SK-N-DZ (cell line): ENCODE measurements around the gene CGNL1.

ENCODE experiments used
- DNase-seq: peaks from one replicate; pipeline ENCODE4 v3.0.0-alpha.2; 2015; ENCODE audit warnings: low spot score

Gene CGNL1

GRCh38 chr15:57386976-57387375, 10.7 kb downstream of the CGNL1 start:
- no peak for DNase-seq

GRCh38 chr15:57387564-57388076, 11.3 kb downstream of the CGNL1 start:
- no peak for DNase-seq

GRCh38 chr15:57388464-57388863, 12.2 kb downstream of the CGNL1 start:
- DNase-seq, result no peak

GRCh38 chr15:57389991-57390390, 13.7 kb downstream of the CGNL1 start:
- DNase-seq, result no peak

GRCh38 chr15:57390583-57390982, 14.3 kb downstream of the CGNL1 start:
- DNase-seq, result no peak

- DNase-seq, result no peak
Observed at GRCh38 chr15:57391537-57391936, 15.2 kb downstream of the CGNL1 start.

GRCh38 chr15:57393061-57393460, 16.8 kb downstream of the CGNL1 start:
- DNase-seq, result no peak

- DNase-seq, result no peak
Observed at GRCh38 chr15:57395292-57395691, 19.0 kb downstream of the CGNL1 start.

- DNase-seq, result no peak
Observed at GRCh38 chr15:57398336-57398735, 22.0 kb downstream of the CGNL1 start.

- no peak for DNase-seq
Observed at GRCh38 chr15:57401546-57401945, 25.2 kb downstream of the CGNL1 start.

- no peak for DNase-seq
Observed at GRCh38 chr15:57403017-57403416, 26.7 kb downstream of the CGNL1 start.

GRCh38 chr15:57403566-57404325, 27.4 kb downstream of the CGNL1 start:
- no peak for DNase-seq

- no peak for DNase-seq
Observed at GRCh38 chr15:57405133-57405532, 28.8 kb downstream of the CGNL1 start.

- no peak for DNase-seq
Observed at GRCh38 chr15:57406062-57406772, 29.9 kb downstream of the CGNL1 start.

GRCh38 chr15:57410373-57410772, 34.1 kb downstream of the CGNL1 start:
- DNase-seq, result no peak

- peak; percentile 35 for DNase-seq
Observed at GRCh38 chr15:57411945-57412768, 35.9 kb downstream of the CGNL1 start.

- no peak for DNase-seq
Observed at GRCh38 chr15:57415602-57416001, 39.3 kb downstream of the CGNL1 start.

GRCh38 chr15:57418635-57419034, 42.3 kb downstream of the CGNL1 start:
- DNase-seq, result no peak

- DNase-seq, result no peak
Observed at GRCh38 chr15:57419335-57419734, 43.0 kb downstream of the CGNL1 start.

- DNase-seq, result no peak
Observed at GRCh38 chr15:57421110-57421509, 44.8 kb downstream of the CGNL1 start.

- DNase-seq, result no peak
Observed at GRCh38 chr15:57421551-57421950, 45.2 kb downstream of the CGNL1 start.

GRCh38 chr15:57422113-57422754, 45.9 kb downstream of the CGNL1 start:
- DNase-seq, result no peak
